LNCaP clone FGC (cell line): ENCODE data around the gene HIVEP2.
"Not testable (repeated sequence)": the region's sequence is repeated elsewhere in the genome, so short reads cannot be mapped to it uniquely, and the experiment has no call there.

Experiments used
- DNase-seq: peaks from one replicate; pipeline ENCODE4 v3.0.0-alpha.2; 2011; ENCODE audit warnings: low read depth
- H3K4me3 ChIP-seq: 2 replicates; pipeline ENCODE4 v1.5.1; 2011; ENCODE audit warnings: mild to moderate bottlenecking, low read depth, low read length, control low read depth
- TF ChIP-seq, protein P1 (sequence below): IDR thresholded peaks from 2 replicates; pipeline ENCODE4 v1.5.1; 2012; ENCODE audit warnings: mild to moderate bottlenecking; ENCODE audit not compliant: control insufficient read depth, insufficient read depth; ENCODE audit errors: extremely low read depth

HIVEP2 gene, protein sequence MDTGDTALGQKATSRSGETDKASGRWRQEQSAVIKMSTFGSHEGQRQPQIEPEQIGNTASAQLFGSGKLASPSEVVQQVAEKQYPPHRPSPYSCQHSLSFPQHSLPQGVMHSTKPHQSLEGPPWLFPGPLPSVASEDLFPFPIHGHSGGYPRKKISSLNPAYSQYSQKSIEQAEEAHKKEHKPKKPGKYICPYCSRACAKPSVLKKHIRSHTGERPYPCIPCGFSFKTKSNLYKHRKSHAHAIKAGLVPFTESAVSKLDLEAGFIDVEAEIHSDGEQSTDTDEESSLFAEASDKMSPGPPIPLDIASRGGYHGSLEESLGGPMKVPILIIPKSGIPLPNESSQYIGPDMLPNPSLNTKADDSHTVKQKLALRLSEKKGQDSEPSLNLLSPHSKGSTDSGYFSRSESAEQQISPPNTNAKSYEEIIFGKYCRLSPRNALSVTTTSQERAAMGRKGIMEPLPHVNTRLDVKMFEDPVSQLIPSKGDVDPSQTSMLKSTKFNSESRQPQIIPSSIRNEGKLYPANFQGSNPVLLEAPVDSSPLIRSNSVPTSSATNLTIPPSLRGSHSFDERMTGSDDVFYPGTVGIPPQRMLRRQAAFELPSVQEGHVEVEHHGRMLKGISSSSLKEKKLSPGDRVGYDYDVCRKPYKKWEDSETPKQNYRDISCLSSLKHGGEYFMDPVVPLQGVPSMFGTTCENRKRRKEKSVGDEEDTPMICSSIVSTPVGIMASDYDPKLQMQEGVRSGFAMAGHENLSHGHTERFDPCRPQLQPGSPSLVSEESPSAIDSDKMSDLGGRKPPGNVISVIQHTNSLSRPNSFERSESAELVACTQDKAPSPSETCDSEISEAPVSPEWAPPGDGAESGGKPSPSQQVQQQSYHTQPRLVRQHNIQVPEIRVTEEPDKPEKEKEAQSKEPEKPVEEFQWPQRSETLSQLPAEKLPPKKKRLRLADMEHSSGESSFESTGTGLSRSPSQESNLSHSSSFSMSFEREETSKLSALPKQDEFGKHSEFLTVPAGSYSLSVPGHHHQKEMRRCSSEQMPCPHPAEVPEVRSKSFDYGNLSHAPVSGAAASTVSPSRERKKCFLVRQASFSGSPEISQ (N-terminal part only)

DNA sequence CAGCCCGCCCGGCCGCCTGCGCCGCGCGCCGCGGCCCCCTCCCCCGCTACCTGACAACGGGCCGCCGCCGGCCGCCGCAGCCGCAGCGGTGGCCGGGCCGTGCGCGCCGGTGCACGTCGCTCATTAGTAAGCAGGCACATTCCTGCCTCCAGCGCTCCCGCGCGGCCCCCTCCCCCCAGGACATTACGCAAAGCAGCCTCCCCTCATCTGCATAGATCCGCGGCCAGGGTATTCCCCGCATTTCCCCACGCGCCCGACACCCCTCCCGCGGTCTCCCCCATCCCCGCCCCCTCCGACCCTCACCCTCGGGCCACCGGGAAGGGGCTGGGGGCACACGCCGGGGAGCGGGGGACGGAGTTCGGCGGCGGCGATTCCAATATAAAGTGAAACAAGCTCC, at the start of gene HIVEP2:
HIVEP2 (minus strand) TSS at position 128 of the 397 bp plus-strand sequence. CDS start 170,438 bp downstream, outside the sequence.
- TF ChIP-seq, protein P1, sequence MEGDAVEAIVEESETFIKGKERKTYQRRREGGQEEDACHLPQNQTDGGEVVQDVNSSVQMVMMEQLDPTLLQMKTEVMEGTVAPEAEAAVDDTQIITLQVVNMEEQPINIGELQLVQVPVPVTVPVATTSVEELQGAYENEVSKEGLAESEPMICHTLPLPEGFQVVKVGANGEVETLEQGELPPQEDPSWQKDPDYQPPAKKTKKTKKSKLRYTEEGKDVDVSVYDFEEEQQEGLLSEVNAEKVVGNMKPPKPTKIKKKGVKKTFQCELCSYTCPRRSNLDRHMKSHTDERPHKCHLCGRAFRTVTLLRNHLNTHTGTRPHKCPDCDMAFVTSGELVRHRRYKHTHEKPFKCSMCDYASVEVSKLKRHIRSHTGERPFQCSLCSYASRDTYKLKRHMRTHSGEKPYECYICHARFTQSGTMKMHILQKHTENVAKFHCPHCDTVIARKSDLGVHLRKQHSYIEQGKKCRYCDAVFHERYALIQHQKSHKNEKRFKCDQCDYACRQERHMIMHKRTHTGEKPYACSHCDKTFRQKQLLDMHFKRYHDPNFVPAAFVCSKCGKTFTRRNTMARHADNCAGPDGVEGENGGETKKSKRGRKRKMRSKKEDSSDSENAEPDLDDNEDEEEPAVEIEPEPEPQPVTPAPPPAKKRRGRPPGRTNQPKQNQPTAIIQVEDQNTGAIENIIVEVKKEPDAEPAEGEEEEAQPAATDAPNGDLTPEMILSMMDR: no peak
- DNase-seq: no peak
- peak within 1 kb of the TSS; percentile 90 for H3K4me3 ChIP-seq

DNA sequence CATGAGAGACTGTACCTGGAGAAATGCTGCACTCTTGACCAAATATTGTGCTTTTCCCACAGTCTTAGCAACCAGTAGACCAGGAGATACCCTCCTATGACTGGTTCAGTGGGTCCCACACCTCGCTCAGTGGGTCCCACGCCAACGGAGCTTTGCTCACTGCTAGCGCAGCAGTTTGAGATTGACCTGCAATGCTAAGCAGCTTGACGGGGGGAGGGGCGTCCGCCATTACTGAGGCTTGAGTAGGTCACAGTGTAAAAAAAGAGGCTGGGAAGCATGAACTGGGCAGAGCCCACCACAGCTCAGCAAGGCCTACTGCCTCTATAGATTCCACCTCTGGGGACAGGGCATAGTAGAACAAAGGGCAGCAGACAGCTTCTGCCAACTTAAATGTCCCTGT, 49.0 kb upstream of the HIVEP2 start:
- no peak overlapping the region for H3K4me3 ChIP-seq
- DNase-seq: no peak
- TF ChIP-seq, protein P1: no peak

DNA sequence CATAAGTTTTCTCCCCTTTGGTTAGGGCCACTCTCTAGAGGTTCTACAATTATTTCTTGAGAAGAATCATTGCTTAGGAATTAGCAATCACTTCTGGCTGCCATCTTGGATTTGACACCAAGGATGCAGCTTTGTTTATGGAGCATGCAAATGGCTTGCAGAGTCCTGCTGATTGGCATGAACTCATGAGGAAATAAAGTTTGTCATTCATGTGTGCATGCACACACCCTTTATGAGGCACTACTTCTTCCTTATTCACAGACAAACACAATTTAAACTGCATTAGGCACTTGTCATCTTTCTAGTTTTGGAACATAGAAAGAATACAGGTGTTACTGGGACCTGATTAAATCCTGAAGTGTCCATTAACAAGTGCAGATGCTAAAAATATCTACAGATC, 42.5 kb upstream of the HIVEP2 start:
- no peak for DNase-seq
- TF ChIP-seq, protein P1: no peak
- no peak overlapping the region for H3K4me3 ChIP-seq

DNA sequence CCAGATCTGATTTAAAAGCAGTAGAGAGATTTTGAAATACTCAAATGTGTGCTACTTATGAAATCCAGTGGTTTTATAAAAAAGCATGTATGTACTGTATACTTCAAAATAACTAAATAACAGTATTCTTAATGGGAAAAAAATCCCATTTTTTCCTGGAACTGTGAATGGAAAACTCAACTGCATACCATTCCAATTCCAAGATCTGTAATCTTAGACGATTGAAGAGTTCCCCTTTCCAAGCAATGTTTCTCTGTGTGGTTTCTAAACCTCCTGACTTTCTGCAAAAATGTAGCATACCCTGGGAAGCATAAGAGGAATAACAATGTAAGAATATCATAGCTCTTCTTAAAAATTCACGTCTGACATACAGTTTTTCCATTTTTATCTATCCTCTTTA, 40.3 kb upstream of the HIVEP2 start:
- no peak overlapping the region for H3K4me3 ChIP-seq
- DNase-seq: no peak
- TF ChIP-seq, protein P1: no peak

DNA sequence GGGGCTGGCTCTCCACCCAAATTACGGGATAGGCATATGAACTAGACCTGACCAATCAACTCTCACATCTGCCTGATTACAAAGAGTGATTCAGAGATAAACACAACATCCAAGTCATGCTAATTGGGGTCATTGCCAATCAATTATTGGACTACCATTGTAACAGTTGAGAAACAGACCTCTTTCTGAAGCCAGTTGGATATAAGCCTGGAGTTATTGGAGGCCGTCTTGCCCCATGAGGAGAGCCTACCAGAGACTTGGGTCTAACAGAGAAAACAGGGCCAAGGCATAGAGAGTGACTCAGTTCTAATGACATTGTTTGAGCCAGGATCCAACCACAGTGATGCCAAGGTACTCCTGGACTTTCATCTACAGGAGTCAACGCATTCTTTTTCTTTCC, 39.4 kb upstream of the HIVEP2 start:
- H3K4me3 ChIP-seq: no peak overlapping the region
- TF ChIP-seq, protein P1: no peak
- no peak for DNase-seq

DNA sequence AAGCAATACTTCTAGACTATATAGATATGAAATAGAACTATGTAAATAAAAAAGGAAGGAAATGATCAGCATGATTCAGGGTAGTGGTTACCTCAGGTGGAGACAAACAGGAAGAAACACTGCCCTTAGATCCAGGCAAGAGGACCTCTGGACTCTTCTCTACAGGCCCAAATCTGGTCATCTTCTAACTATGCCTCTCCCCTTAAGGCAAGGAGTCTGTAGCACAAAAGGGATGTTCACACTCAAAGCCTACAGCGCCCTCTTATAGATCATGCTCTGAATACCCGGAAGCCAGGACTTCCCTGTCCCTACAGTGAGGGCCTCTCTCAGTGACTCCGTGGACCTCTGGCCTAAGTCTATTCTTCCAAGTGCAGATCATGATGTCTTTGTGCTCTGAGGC, 30.4 kb upstream of the HIVEP2 start:
- TF ChIP-seq, protein P1: no peak
- DNase-seq: no peak
- no peak overlapping the region for H3K4me3 ChIP-seq

DNA sequence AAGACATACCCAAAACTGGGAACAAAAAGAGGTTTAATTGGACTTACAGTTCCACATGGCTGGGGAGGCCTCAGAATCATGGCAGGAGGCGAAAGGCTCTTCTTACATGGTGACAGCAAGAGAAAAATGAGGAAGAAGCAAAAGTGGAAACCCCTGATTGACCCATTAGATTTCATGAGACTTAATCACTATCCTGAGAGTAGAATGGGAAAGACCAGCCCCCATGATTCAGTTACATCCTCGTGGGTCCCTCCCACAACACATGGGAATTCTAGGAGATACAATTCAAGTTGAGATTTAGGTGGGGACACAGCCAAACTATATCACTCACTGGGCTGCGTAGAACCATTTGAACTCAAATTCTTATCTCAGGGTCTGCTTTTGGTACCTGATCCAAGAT, 26.0 kb upstream of the HIVEP2 start:
- not testable (repeated sequence) for DNase-seq, H3K4me3 ChIP-seq
